GM12878 (cell line): ENCODE results near the gene SLC26A8. TPM values are rescaled to one million over a fixed set of nuclear protein-coding genes. Genes with fewer than 3 reads are reported as not detected.

Experiments
- ATAC-seq: fragments of 200-7000 bp; cut with Tn5 transposase; 3 replicates; pipeline ENCODE4 v1.9.1; 2020; ENCODE audit warnings: mild to moderate bottlenecking, moderate library complexity
- BruUV-seq: library from RNA; stranded (reverse); fragments of 400-500 nt; replicated peaks from 2 replicates; lab custom pipeline; 2021; lab: Mats Ljungman, UMichigan
- CTCF ChIA-PET: fragments of 300-600 bp; sonication (Branson Sonifier 250); formaldehyde crosslinking; extraction: SDS; loops from one replicate; lab custom pipeline; 2021; ENCODE audit warnings: inconsistent platforms; lab: Yijun Ruan, JAX
- POLR2A ChIA-PET: fragments of 350-600 bp; formaldehyde crosslinking; extraction: SDS; loops from one replicate; lab custom pipeline; 2021; ENCODE audit warnings: inconsistent platforms; lab: Charles Lee
- RAD21 ChIA-PET: fragments of 300-600 bp; sonication (Branson Sonifier 250); formaldehyde crosslinking; loops from one replicate; lab custom pipeline; 2023; ENCODE audit warnings: antibody characterized with exemption; ENCODE audit not compliant: unreplicated experiment; lab: Charles Lee
- SMC1A ChIA-PET: fragments of 300-600 bp; sonication (Branson Sonifier 250); formaldehyde crosslinking; loops from one replicate; lab custom pipeline; 2023; ENCODE audit not compliant: unreplicated experiment, uncharacterized antibody; lab: Charles Lee
- DNase-seq: peaks from one replicate; pipeline ENCODE4 v3.0.0-alpha.2; 2011; ENCODE audit warnings: low read depth, low spot score
- FAIRE-seq: peaks from 3 replicates; lab custom pipeline; 2011; peaks lifted over from hg19 to GRCh38; lab: Jason Lieb, UNC
- H2AFZ ChIP-seq: 2 replicates; pipeline ENCODE4 v1.6.0; 2011; ENCODE audit warnings: low read depth, low read length, control low read depth; ENCODE audit not compliant: control insufficient read depth
- H3K27ac ChIP-seq: 2 replicates; pipeline ENCODE4 v1.5.1; 2011; ENCODE audit warnings: control low read depth; ENCODE audit not compliant: control insufficient read depth, insufficient read depth
- H3K27me3 ChIP-seq, 2 experiments: replicated peaks in 1 of 2; 2 replicates each; pipeline versions ENCODE4 v1.6.0 to v1.6.1; 2011; ENCODE audit warnings: low read length in 1 of 2; ENCODE audit not compliant: control insufficient read depth in 2 of 2, insufficient read depth in 2 of 2
- H3K36me3 ChIP-seq, 2 experiments: 2 replicates each; pipeline ENCODE4 v1.5.1; 2011; ENCODE audit warnings: low read length in 1 of 2; ENCODE audit not compliant: control insufficient read depth in 2 of 2, insufficient read depth in 2 of 2
- H3K4me1 ChIP-seq: 2 replicates; pipeline ENCODE4 v1.6.1; 2011; ENCODE audit warnings: mild to moderate bottlenecking, low read length, moderate library complexity, mixed read lengths; ENCODE audit not compliant: control insufficient read depth, insufficient read depth
- H3K4me2 ChIP-seq: 2 replicates; pipeline ENCODE4 v1.6.0; 2011; ENCODE audit warnings: control low read depth; ENCODE audit not compliant: control insufficient read depth, insufficient read depth
- H3K4me3 ChIP-seq: fragments of 200-600 bp; sonication (generic); 2 replicates; pipeline ENCODE4 v1.5.1; 2016
- H3K79me2 ChIP-seq: 2 replicates; pipeline ENCODE4 v1.6.0; 2011; ENCODE audit warnings: low read length; ENCODE audit not compliant: control insufficient read depth, insufficient read depth
- H3K9ac ChIP-seq: 2 replicates; pipeline ENCODE4 v1.8.0; 2011; ENCODE audit warnings: low read length, control low read depth, mixed read lengths; ENCODE audit not compliant: control insufficient read depth, insufficient read depth
- H3K9me3 ChIP-seq: replicated peaks from 3 replicates; pipeline ENCODE4 v1.5.1; 2011; ENCODE audit warnings: mild to moderate bottlenecking, low read length; ENCODE audit not compliant: control insufficient read depth, insufficient read depth
- H4K20me1 ChIP-seq: 2 replicates; pipeline ENCODE4 v1.6.0; 2011; ENCODE audit not compliant: control insufficient read depth, insufficient read depth
- BMI1 ChIP-seq: fragments of 450-650 bp; IDR thresholded peaks from 2 replicates; pipeline ENCODE4 v1.6.1; 2016; ENCODE audit warnings: mild to moderate bottlenecking, moderate library complexity, borderline replicate concordance
- CREB1 ChIP-seq: IDR thresholded peaks from 2 replicates; pipeline ENCODE4 v1.6.1; 2012; ENCODE audit warnings: low read depth, mild to moderate bottlenecking, inconsistent platforms
- DPF2 ChIP-seq: fragments of 450-650 bp; IDR thresholded peaks from 2 replicates; pipeline ENCODE4 v1.6.1; 2017; ENCODE audit warnings: mild to moderate bottlenecking
- HDAC6 ChIP-seq: fragments of 200-600 bp; sonication (generic); IDR thresholded peaks from one replicate; pipeline ENCODE4 v1.8.0; 2017; ENCODE audit warnings: antibody characterized with exemption; ENCODE audit not compliant: unreplicated experiment
- IRF4 ChIP-seq: IDR thresholded peaks from 2 replicates; pipeline ENCODE4 v1.6.1; 2011; ENCODE audit warnings: low read depth, low read length
- KAT2A ChIP-seq: conservative IDR thresholded peaks from 2 replicates; pipeline ENCODE4 v1.6.1; 2011; ENCODE audit warnings: low read depth, low read length; ENCODE audit not compliant: control insufficient read depth
- NR2F1 ChIP-seq: fragments of 450-650 bp; conservative IDR thresholded peaks from 2 replicates; pipeline ENCODE4 v1.6.1; 2017; ENCODE audit warnings: mild to moderate bottlenecking
- RELA ChIP-seq: fragments of 450-650 bp; IDR thresholded peaks from 2 replicates; pipeline ENCODE4 v1.8.0; 2014; ENCODE audit warnings: borderline replicate concordance; ENCODE audit not compliant: partially characterized antibody
- WGBS: methylation state at CpG from one replicate; pipeline ENCODE4 v1.1.6; 2016; ENCODE audit warnings: low lambda C conversion rate; ENCODE audit not compliant: insufficient replicate concordance, insufficient coverage; ENCODE audit errors: missing lambda C conversion rate; 5-methylcytosine and 5-hydroxymethylcytosine counted together
- in situ Hi-C: fragments of 300-500 bp; cut with MboI; formaldehyde crosslinking; loops from 9 replicates; pipeline ENCODE4 v1.14.3; 2018; ENCODE audit warnings: mixed read lengths
- intact Hi-C: fragments of 100-400 bp; cut with micrococcal nuclease; formaldehyde crosslinking; loops from one replicate; pipeline ENCODE4 v1.14.2; 2022; ENCODE audit not compliant: unreplicated experiment
- polyA plus RNA-seq, 11 experiments: library from polyadenylated mRNA; depleted of rRNA in 4 of 11; unstranded in 6 of 11; stranded (reverse) in 5 of 11; fragments of >200 nt; fragmentation: Nextera tagmentation in 4 of 11; fragmentation: Illumina TruSeq in 1 of 11; extraction: Ambion mirVana in 4 of 11; extraction: Trizol in 1 of 11; gene quantifications; 1 replicate in 1 of 11; 2 replicates in 10 of 11; pipeline versions ENCODE4 v1.2.1 to v1.2.3, GENCODE V29; 2011 to 2016; ENCODE audit warnings: inconsistent platforms in 2 of 11, missing spikeins in 2 of 11, low read depth in 1 of 11
- total RNA-seq, 4 experiments: library from RNA; depleted of rRNA in 3 of 4; stranded (reverse); fragments of >200 nt in 3 of 4; fragmentation: Illumina TruSeq in 1 of 4; extraction: Trizol in 1 of 4; gene quantifications; 2 replicates each; pipeline versions ENCODE4 v1.2.1 to v1.2.3, GENCODE V29; 2013 to 2021
- TF ChIP-seq, protein P1 (sequence below): fragments of 450-650 bp; conservative IDR thresholded peaks from 2 replicates; pipeline ENCODE4 v1.6.1; 2017; ENCODE audit warnings: mild to moderate bottlenecking, moderate library complexity
- TF ChIP-seq, protein P2 (sequence below): IDR thresholded peaks from 2 replicates; pipeline ENCODE4 v1.6.1; 2012; ENCODE audit warnings: improper control_type of control experiment, low read depth, low read length; ENCODE audit not compliant: insufficient replicate concordance
- TF ChIP-seq, protein P3 (sequence below): IDR thresholded peaks from 2 replicates; pipeline ENCODE4 v1.6.1; 2011; ENCODE audit warnings: low read depth, mild to moderate bottlenecking, low read length, moderate library complexity, borderline replicate concordance; ENCODE audit errors: extremely low read depth
- TF ChIP-seq, protein P4 (sequence below): fragments of 450-650 bp; IDR thresholded peaks from 2 replicates; pipeline ENCODE4 v1.6.1; 2016; ENCODE audit warnings: mild to moderate bottlenecking

SLC26A8 gene
- total and polyA plus RNA-seq, 10 of the 15 experiments (the other 5 are each of a cell fraction or from before 2014, with no cell fraction given), result 0.09 to 0.95 (median 0.27) TPM; not detected in 2

- TF ChIP-seq, protein P1, sequence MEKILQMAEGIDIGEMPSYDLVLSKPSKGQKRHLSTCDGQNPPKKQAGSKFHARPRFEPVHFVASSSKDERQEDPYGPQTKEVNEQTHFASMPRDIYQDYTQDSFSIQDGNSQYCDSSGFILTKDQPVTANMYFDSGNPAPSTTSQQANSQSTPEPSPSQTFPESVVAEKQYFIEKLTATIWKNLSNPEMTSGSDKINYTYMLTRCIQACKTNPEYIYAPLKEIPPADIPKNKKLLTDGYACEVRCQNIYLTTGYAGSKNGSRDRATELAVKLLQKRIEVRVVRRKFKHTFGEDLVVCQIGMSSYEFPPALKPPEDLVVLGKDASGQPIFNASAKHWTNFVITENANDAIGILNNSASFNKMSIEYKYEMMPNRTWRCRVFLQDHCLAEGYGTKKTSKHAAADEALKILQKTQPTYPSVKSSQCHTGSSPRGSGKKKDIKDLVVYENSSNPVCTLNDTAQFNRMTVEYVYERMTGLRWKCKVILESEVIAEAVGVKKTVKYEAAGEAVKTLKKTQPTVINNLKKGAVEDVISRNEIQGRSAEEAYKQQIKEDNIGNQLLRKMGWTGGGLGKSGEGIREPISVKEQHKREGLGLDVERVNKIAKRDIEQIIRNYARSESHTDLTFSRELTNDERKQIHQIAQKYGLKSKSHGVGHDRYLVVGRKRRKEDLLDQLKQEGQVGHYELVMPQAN, result no peak
- TF ChIP-seq CREB1 (no peak), KAT2A (no peak)
- TF ChIP-seq, protein P2, sequence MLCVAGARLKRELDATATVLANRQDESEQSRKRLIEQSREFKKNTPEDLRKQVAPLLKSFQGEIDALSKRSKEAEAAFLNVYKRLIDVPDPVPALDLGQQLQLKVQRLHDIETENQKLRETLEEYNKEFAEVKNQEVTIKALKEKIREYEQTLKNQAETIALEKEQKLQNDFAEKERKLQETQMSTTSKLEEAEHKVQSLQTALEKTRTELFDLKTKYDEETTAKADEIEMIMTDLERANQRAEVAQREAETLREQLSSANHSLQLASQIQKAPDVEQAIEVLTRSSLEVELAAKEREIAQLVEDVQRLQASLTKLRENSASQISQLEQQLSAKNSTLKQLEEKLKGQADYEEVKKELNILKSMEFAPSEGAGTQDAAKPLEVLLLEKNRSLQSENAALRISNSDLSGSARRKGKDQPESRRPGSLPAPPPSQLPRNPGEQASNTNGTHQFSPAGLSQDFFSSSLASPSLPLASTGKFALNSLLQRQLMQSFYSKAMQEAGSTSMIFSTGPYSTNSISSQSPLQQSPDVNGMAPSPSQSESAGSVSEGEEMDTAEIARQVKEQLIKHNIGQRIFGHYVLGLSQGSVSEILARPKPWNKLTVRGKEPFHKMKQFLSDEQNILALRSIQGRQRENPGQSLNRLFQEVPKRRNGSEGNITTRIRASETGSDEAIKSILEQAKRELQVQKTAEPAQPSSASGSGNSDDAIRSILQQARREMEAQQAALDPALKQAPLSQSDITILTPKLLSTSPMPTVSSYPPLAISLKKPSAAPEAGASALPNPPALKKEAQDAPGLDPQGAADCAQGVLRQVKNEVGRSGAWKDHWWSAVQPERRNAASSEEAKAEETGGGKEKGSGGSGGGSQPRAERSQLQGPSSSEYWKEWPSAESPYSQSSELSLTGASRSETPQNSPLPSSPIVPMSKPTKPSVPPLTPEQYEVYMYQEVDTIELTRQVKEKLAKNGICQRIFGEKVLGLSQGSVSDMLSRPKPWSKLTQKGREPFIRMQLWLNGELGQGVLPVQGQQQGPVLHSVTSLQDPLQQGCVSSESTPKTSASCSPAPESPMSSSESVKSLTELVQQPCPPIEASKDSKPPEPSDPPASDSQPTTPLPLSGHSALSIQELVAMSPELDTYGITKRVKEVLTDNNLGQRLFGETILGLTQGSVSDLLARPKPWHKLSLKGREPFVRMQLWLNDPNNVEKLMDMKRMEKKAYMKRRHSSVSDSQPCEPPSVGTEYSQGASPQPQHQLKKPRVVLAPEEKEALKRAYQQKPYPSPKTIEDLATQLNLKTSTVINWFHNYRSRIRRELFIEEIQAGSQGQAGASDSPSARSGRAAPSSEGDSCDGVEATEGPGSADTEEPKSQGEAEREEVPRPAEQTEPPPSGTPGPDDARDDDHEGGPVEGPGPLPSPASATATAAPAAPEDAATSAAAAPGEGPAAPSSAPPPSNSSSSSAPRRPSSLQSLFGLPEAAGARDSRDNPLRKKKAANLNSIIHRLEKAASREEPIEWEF, result no peak
Observed at GRCh38 chr6:35900448-35900847, 124.0 kb downstream of the SLC26A8 start (continued).

DNA sequence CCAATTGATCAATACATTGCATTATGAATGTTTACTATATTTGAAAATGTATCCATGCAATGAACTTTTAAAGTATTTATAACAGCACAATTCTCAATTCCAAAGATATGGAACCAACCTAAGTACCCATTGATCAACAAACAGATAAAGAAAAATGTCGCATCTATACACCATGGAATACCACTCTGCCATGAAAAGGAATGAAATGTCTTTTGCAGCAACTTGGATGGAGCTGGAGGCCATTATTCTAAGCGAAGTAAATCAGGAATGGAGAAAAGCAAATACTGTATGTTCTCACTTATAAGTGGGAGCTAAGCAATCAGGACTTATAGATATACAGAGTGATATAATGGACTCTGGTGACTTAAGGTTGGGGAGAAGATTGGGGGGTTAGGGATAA, 126.4 kb downstream of the SLC26A8 start:
- ChIA-PET CTCF (interaction anchor here (1.1 kb wide), 1 partner anchor 197 kb away, joined by 3 read pairs; no protein-coding TSS in a partner anchor), SMC1A (no interaction called here), RAD21 (no interaction called here), POLR2A (no interaction called here)
- Histone ChIP-seq H3K27ac (no peak overlapping the region), H3K9ac (no peak overlapping the region), H3K27me3 (no peaks in the 10 kb centered on the region), H3K4me1 (no peaks in the 10 kb centered on the region; the same call in 1 of the 2 replicates), H3K36me3 (peaks cover 0 to 2% of the 10 kb centered on the region in 2 experiments; a peak in 1 of 4 replicates), H3K79me2 (peaks cover 43% of the 10 kb centered on the region), H4K20me1 (no peaks in the 10 kb centered on the region), H3K4me2 (no peak overlapping the region), H3K4me3 (no peak overlapping the region), H2AFZ (no peak overlapping the region), H3K9me3 (no peaks in the 10 kb centered on the region)
- ATAC-seq (no peak), FAIRE-seq (no peak), DNase-seq (no peak)
- 100% methylated on average over 2 of the region's 2 CpGs for WGBS
- no TSS peak for BruUV-seq
- intact Hi-C loops (no loop called here), in situ Hi-C loops (no loop called here)
- TF ChIP-seq RELA, result no peak
- no peak for TF ChIP-seq BMI1
- no peak for TF ChIP-seq HDAC6
- TF ChIP-seq NR2F1, result no peak
- TF ChIP-seq, protein P3, sequence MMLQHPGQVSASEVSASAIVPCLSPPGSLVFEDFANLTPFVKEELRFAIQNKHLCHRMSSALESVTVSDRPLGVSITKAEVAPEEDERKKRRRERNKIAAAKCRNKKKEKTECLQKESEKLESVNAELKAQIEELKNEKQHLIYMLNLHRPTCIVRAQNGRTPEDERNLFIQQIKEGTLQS, result no peak
- TF ChIP-seq, protein P4, sequence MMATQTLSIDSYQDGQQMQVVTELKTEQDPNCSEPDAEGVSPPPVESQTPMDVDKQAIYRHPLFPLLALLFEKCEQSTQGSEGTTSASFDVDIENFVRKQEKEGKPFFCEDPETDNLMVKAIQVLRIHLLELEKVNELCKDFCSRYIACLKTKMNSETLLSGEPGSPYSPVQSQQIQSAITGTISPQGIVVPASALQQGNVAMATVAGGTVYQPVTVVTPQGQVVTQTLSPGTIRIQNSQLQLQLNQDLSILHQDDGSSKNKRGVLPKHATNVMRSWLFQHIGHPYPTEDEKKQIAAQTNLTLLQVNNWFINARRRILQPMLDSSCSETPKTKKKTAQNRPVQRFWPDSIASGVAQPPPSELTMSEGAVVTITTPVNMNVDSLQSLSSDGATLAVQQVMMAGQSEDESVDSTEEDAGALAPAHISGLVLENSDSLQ, result no peak
- no peak for TF ChIP-seq DPF2
- no peak for TF ChIP-seq IRF4
